GM19372 (cell line): ENCODE results near the gene RAB39A.

ENCODE experiments used
- ATAC-seq: cut with Tn5 transposase; IDR thresholded peaks from one replicate; pipeline ENCODE4 v1.9.1; 2021; ENCODE audit warnings: mild to moderate bottlenecking, low read depth, moderate library complexity; ENCODE audit not compliant: unreplicated experiment

Gene RAB39A

DNA sequence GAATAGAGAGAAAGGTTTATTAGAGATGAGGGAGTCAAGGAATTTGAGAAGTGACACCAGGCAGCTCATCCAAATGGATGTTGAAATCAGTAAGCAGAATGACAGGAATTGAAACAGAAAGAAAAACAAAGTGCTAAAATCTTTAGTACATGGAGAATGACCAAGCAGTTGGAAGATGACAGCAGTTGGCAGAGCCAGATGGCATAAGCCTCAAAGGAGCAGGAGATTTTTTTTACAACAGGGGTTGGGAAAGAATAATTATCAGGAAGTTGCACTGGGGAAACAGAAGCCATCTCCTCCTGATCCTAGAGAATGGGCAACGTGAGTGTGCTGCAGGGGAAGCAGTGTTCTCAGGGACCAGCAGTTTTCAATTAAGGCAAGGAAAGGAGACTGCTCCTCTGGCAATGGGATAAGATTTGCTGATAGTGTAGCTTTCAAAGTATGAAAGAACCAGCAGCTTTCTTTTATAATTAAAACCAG lies 28.9 kb downstream of the RAB39A start:
- ATAC-seq = no peak

DNA sequence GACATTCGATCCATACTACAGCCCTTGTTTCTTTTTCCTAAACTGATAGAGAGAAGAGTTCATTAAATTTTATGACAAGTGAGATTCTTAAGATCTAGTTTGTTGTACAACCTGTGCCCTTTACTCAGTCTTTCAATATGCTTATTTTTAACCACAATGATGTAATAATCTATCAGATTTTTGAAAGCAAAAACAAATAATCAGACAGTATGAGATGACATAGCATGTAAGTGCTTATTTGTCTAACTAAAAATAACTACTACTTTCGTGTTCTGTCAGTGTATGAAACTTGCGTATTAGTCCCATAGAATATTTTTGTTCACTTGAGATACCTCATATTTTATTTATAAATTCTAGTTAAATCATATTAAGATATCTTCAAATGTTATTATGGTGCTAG lies 33.2 kb downstream of the RAB39A start:
- ATAC-seq = no peak

DNA sequence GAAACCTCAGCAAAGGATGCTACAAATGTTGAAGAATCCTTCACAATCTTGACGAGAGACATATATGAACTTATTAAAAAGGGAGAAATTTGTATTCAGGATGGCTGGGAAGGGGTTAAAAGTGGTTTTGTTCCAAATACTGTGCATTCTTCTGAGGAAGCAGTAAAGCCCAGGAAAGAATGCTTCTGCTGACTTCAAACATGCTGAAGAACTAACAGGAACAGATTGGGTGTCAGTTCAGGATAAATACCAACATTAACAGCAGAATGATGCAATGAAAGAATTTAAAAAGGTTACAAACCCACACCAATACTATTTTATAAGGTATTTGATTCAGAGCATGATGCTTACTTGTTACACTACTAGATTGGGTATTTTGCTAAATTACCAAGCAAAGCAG lies 33.9 kb downstream of the RAB39A start:
- ATAC-seq = no peak

DNA sequence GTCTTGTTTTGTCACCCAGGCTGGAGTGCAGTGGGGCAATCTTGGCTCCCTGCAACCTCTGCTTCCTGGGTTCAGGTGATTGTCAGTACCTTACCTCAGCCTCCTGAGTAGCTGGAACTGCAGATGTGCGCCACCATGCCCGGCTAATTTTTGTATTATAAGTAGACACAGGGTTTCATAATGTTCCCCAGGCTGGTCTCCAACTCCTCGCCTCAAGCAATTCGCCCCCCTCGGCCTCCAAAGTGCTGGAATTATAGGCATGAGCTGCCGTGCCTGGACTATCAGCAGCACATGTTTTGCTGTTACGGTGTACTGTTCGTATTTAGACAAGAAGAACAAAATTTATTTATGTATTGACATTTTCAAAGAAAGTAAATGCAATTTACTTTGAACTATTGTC lies 34.8 kb downstream of the RAB39A start:
- no peak for ATAC-seq

DNA sequence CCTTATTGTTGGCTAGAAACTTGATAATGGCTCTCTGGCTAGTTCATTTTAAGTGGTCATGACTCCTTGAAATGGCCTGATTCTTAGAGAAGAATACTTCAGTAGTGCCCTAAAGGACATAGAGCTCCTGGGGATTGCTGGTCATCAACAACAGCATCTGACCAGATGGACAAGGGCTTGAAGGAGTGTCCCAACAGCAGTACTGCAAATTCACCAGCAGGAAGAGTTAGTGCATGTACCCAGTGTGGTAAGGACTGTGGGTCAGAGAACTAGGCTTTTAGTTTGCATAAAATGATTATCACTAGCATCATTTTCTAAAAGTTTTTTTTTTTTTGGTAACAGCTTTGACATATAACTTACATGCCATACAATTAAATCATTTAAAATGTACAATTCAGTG lies 41.0 kb downstream of the RAB39A start:
- ATAC-seq = no peak

DNA sequence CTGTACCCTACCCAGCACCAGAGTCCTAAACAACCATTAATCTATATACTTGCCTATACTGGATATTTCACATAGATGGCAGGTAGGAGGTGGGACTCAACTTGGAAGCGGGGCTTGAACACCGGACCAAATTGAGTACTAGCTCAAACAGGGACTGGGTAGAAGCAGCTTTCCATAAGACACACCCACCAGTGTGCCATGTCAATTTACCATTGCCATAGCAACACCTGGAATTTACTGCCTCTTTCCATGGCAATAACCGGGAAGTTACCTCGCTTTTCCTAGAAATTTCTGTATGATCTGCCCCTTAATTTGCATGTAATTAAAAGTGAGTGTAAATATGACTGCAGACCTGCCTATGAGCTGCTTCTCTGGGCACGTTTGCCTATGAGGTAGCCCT lies 41.8 kb downstream of the RAB39A start:
- no peak for ATAC-seq

DNA sequence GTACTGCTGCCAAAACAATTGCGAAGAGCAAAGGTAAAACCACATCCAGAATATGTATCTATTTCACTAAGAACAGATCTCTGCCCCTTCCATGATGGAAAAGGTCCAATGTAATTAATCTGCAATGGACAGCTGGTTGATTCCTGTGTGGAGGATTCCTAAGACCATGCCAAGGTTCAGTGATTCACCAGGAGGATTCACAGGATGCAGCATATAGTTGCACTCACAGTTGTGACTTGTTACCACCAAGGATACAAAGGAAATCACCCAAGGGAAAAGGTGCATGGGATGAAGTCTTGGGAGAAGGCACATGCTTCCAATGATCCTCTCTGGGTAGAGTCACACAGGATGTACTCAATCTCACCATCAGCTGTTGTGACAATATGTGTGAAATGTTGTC lies 45.4 kb downstream of the RAB39A start:
- ATAC-seq = no peak

DNA sequence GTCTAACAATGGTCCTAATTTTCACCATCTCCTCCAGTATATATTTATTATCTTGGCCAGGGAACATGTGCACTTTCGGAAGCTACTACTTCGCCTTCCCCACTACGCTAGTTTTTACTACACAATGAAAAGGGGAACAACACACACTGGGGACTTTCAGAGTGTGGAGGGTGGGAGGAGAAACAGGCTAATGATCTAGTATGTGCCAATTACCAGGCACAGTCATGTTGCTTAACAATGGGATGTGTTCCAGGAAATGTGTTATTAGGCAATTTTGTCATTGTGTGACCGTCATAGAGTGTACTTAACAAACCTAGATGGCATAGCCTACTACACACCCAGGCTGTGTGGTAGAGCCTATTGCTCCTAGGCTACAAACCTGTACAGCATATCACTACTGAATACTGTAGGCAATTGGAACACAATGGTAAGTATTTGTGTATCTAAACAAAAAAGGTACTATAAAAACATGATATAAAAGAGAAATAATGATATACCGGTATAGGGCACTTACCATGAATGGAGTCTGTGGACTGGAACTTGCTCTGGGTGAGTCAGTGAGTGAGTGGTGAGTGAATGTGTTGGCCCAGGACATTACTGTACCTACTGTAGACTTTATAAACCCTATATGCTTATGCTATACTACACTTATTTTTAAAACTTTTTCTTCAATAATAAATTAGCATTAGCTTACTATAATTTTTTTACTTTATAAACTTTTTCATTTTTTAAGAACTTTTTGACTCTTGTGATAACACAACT lies 60.3 kb downstream of the RAB39A start:
- ATAC-seq = no peak

DNA sequence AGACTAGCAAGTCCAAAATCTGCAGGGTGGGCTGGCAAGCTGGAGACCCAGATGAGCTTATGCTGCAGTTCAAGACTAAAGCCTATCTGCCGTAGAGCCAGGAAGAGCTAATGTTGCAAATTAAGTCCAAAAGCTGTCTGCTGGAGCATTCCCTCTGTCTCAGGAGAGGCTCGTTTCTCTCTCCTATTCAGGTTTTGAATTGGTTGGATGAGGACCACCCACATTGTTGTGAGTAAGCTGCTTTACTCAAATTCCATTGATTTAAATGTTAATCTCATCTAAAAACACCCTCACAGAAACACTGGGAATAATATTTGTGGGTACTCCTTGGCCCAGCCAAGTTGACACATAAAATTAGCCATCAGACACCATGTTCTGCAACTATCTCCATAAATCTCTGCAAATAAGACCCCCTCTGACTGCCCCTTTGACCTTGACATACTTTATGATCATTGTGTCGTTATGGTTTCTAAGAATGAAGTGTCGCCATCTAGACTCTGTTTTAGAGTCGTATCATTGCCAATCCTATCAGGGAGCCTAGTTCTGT lies 63.7 kb downstream of the RAB39A start:
- no peak for ATAC-seq

DNA sequence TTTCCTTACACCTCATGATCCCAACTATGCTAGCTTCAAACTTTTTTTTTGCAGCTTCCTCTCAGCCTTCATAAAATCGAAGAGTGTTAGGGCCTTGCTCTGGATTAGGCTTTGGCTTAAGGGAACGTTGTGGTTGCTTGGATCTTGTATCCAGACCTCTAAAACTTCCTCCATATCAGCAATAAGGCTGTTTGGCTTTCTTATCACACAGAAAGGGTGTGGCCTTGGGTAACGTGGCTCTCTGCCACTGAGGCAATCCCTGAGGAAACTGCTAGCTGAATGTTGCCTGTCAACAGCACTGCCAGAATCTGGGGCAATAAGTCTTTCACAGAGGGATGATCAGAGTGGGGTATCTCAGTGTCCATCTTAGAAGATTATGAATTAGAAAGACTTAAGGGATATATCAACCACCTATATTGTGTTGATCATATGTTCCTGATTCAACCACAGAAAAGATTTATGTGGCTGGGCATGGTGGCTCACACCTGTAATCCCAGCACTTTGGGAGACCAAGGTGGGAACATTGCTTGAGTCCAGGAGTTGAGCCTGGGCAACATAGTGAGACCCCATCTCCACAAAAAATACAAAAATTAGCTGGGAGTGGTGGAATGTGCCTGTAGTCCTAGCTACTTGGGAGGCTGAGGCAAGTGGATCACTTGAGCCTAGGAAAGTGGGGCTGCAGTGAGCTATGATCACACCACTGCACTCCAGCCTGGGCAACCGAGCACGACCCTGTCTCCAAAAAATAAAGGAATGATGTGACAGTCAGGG lies 67.9 kb downstream of the RAB39A start:
- ATAC-seq = no peak

DNA sequence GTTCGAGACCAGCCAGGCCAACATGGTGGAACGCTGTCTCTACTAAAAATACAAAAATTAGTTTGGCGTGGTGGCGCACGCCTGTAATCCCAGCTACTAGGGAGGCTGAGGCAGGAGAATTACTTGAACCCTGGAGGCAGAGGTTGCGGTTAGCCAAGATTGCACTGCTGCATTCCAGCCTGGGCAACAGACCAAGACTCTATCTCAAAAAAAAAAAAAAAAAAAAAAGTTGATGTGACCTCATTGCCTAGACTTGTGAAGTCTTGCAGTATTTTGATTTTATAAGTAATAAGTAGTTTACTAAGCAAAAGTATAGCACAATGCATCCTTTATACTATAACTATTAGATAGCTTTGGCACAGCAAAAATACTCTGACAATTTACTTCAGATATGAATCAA lies 70.5 kb downstream of the RAB39A start:
- no peak for ATAC-seq

DNA sequence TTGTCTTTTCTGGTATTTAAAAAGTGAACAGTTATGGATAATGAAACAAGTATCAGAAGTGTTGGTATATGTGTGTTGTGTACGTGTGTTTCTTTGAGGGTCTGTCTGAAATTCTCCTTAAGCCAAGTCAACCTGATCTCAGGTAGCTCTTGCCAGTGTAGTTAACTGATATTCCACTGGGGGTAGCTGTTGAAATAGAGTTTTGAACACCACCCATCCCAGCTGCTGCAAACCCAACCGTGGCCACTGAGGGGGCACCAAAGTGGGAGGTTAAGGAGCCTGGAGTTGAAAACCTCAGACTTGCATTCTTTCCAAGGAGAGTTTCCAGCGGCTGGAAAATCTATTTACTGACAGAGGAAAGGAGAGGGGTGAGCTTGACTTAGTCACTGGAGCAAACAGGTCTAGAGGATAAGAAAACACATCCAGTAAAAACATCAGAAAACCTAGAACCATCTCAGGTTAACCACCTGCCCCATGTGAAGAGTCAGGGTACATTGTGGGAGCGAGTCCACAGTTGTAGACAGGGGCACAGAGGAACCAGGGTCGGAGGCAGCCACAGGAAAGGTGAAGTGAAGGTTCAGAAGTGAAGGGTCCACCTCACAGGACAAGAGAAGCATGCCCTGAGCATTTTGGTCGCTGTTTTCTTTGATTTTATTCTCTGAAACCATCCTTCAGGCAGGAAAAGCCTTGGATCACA lies 71.7 kb downstream of the RAB39A start:
- peak; percentile 93 for ATAC-seq

DNA sequence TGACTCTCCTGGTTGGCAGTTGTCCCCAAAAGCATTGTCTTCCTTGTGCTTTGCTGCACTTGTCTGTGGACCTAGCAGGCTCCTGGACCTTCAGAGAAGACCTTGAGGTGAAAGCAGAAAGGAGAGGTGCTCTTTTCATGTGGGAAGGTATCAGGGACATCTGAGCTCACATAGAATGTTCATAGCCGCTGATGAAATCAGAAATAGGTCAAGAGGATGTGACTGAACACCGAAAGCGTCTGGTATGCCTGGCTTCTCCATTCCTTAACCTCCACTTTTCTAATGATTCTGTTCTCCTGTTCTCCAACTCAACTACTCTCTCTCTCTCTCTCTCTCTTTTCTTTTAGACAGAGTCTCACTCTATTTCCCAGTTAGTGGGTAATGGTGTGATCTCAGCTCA lies 74.2 kb downstream of the RAB39A start:
- no peak for ATAC-seq

DNA sequence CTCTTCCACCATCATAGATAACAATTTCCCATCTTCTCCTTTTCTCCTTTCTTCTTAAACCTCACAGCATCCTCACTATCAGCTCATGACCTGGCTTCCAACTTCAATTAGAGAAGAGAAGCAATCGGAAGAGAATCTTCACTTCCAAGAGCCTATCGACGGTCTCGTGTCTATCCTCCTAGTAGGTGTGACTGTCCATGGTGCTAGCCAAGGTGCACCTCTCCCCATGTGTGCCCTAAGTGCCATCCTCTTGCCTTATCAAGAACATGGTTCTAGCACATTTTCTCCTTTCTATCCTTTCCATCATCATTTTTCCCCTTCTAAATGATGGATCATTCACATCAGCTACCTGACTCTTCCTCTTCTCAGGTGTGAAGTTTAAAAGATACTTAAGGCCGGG lies 75.4 kb downstream of the RAB39A start:
- no peak for ATAC-seq

DNA sequence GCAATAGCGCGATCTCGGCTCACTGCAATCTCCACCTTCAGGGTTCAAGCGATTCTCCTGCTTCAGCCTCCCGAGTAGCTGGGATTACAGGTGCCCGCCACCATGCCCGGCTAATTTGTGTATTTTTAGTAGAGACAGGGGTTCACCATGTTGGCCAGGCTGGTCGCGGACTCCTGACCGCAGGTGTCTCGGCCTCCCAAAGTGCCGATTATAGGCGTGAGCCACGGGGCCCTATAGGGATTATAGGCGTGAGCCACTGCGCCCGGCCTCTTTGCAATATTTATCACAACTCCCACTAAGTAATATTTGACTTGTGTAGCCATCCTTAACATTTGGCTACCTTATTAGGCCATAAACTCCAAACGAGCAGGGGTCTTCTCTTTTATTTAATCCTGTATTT lies 79.6 kb downstream of the RAB39A start:
- no peak for ATAC-seq

DNA sequence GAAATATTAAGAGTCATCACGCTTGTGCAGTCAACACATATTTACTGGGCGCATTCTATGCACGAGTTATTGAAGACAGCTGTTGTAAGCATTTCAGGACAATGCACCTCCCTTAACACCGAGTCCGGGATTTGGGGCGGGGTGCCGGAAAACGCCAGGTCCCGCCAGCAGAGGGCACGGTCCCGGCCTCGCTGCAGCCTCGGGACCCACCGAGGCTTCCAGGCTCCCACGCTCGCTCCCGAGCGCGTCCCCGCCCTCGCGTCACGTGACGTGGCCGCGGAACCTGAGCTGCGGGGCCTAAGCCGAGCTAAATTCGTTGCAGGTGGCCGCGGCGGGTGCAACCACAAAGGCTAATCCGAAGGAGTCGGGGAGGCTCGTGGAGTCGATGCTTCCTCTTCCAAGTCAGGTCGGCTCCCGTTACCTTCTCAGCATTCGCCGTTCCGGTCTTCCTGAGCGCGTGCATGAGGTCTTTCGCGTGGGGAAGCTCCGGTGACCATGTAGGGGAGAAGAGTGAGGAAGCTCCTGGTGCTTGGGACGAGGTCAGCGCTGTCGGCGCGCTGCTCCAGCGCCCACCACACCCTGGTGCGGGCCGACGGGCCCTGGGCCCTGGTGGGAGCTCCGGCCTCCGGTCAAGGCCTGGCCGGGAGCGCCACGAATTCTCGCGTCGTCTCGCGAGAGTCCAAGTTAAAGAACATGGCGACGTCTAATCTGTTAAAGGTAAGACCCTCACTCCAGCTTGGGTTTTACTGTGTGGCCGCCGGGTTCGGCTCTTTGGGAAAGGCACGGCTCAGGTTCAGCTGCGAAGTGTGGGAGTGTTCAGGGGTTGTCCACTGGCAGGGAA lies 80.6 kb downstream of the RAB39A start, which contains the start of gene CUL5:
TSS of gene CUL5 (plus strand) at position 243 of the 841 bp plus-strand sequence. CDS start at position 694, 451 bp downstream.
- peak; percentile 85 for ATAC-seq

DNA sequence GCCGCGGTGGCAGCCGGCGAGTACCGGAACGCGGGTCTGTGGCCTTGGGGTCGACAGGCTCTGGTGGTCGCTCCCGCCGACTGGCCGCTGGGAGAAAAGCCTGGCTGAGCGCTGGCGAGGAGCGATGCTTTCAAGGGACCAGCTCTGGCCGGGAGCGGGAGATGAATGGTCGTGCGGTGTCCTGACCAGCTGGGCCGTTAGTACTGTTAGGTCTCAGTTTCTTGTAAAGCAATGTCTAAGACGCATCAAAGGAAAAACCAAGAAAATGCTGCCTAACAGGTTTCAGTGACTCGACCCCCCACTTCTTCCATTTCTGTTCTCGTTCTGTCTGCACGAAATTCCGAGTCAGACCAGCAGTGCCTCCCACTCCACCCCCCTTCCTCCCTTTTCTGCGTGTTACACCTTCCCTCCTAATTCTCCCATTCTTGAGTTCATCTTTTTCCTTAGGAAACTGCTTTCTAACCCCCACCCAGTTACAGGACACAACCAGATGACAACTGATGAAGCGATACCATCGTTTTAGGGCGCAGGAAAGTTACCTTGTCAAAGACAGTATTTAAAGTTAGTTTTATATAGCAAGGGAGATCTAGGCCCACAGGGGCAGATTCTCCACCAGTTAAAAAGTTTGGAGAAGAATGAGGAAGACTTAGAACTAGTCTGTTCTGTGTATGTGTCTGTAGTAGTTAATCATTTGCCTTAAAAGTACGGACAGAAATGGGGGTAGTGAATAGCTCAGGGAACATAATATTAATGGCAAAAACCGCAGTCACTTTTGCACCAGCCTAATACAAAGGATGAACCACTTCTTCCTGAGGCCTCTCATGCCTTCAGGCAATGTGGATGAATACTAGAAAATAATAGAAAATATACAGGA lies 81.5 kb downstream of the RAB39A start:
- ATAC-seq = peak; percentile 8

DNA sequence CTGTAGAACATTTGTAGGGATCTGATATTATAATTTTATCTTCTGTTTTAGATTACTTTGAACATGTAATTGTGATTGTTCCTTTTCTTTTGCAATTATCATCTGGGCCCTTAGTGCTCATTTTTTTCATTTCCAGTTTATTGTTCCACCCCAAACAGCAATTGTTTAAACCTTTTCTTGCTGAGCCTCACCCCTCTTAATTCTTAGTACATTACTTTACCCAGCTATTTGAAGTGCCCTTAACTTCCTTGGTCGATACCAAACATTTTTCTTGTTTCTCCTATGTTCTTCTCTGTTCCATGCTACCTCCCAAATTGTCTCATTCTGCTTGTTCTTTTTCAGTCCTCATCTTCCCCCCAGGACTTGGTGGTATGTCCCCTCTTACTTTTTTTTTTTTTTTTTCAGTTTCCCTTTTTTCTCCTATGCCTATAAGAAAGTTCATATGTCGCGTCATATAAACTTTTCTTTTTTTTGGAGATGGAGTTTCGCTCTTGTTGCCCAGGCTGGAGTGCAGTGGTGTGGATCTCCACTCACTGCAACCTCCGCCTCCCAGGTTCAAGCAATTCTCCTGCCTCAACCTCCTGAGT lies 84.0 kb downstream of the RAB39A start:
- no peak for ATAC-seq
